Stromal cell of bone marrow (primary cell): ENCODE results near the gene NEU1.

Experiments
- DNase-seq: peaks from one replicate; pipeline ENCODE4 v3.0.0-alpha.2; 2012; ENCODE audit warnings: low read depth

NEU1 gene

GRCh38 chr6:31896493-31896855, 33.9 kb upstream of the NEU1 start:
- DNase-seq: no peak

- no peak for DNase-seq
Measured at GRCh38 chr6:31892821-31893220, 30.2 kb upstream of the NEU1 start.

GRCh38 chr6:31889331-31889972, 26.8 kb upstream of the NEU1 start:
- no peak for DNase-seq

- no peak for DNase-seq
Measured at GRCh38 chr6:31888276-31889258, 25.9 kb upstream of the NEU1 start.

GRCh38 chr6:31887173-31888007, 24.8 kb upstream of the NEU1 start:
- no peak for DNase-seq

- DNase-seq: no peak
Measured at GRCh38 chr6:31886541-31886991, 23.9 kb upstream of the NEU1 start.

GRCh38 chr6:31884528-31885035, 22.0 kb upstream of the NEU1 start:
- DNase-seq: no peak

GRCh38 chr6:31883676-31884075, 21.1 kb upstream of the NEU1 start:
- no peak for DNase-seq

GRCh38 chr6:31882344-31882743, 19.7 kb upstream of the NEU1 start:
- DNase-seq: no peak

GRCh38 chr6:31881136-31881859, 18.7 kb upstream of the NEU1 start:
- DNase-seq: no peak

GRCh38 chr6:31880616-31881015, 18.0 kb upstream of the NEU1 start:
- DNase-seq: no peak

- no peak for DNase-seq
Measured at GRCh38 chr6:31879901-31880300, 17.3 kb upstream of the NEU1 start.

- DNase-seq: no peak
Measured at GRCh38 chr6:31879143-31879542, 16.5 kb upstream of the NEU1 start.

GRCh38 chr6:31878726-31879125, 16.1 kb upstream of the NEU1 start, which contains the start of gene SLC44A4:
SLC44A4 (minus strand) TSS chr6:31878997; CDS start chr6:31878980, 17 bp downstream.
- DNase-seq: no peak

GRCh38 chr6:31878222-31878621, 15.6 kb upstream of the NEU1 start:
- no peak for DNase-seq

- DNase-seq: no peak
Measured at GRCh38 chr6:31877651-31878161, 15.1 kb upstream of the NEU1 start.

GRCh38 chr6:31877125-31877650, 14.6 kb upstream of the NEU1 start:
- DNase-seq: no peak

GRCh38 chr6:31876357-31876756, 13.7 kb upstream of the NEU1 start:
- DNase-seq: no peak

- DNase-seq: no peak
Measured at GRCh38 chr6:31875877-31876276, 13.3 kb upstream of the NEU1 start.

GRCh38 chr6:31874836-31875572, 12.4 kb upstream of the NEU1 start:
- no peak for DNase-seq
